T-cell (primary cell): ENCODE data around the gene TTF2. TPM values are rescaled to one million over a fixed set of nuclear protein-coding genes. Genes with fewer than 3 reads are reported as not detected.
A peak's percentile ranks its signal among the peaks of the same experiment; 100 is the strongest.

ENCODE experiments used
- ATAC-seq, 4 experiments: fragments of 200-7000 bp in 3 of 4; fragments of 150-1000 bp in 1 of 4; cut with Tn5 transposase; replicated peaks in 1 of 4; 1 replicate in 3 of 4; 2 replicates in 1 of 4; pipeline ENCODE4 v1.10.0; 2021; ENCODE audit warnings: moderate library complexity in 3 of 4, mild to moderate bottlenecking in 2 of 4, moderate number of reproducible peaks in 1 of 4
- CTCF ChIA-PET, 2 donors: fragments of 300-600 bp; sonication (Branson Sonifier 250); formaldehyde crosslinking; loops; one replicate each; lab custom pipeline; 2022; ENCODE audit warnings: antibody characterized with exemption in 2 of 2; lab: Charles Lee
- POLR2A ChIA-PET, 2 donors: fragments of 300-600 bp; sonication (Branson Sonifier 250); formaldehyde crosslinking; loops; one replicate each; lab custom pipeline; 2022; ENCODE audit warnings: antibody characterized with exemption in 2 of 2; lab: Charles Lee
- DNase-seq, 35 experiments: peaks; one replicate each; pipeline versions ENCODE4 v3.0.0 to v3.0.0-alpha.2; 2013 to 2023
- H3K27ac ChIP-seq: one replicate; pipeline ENCODE4 v1.5.1; 2013; ENCODE audit warnings: low read length
- H3K27me3 ChIP-seq, 2 experiments: replicated peaks in 1 of 2; 1 replicate in 1 of 2; 2 replicates in 1 of 2; pipeline versions ENCODE4 v1.6.1 to v1.7.0; 2013; ENCODE audit warnings: low read length in 1 of 2, mixed read lengths in 1 of 2; ENCODE audit not compliant: control insufficient read depth in 2 of 2, insufficient read depth in 2 of 2; ENCODE audit errors: extremely low read depth in 1 of 2
- H3K36me3 ChIP-seq, 2 donors: 1 replicate in 1 of 2; 2 replicates in 1 of 2; pipeline versions ENCODE4 v1.6.1 to v1.7.0; 2013; ENCODE audit warnings: low read length in 1 of 2; ENCODE audit not compliant: control insufficient read depth in 2 of 2, insufficient read depth in 1 of 2; ENCODE audit errors: extremely low read depth in 1 of 2
- H3K4me1 ChIP-seq, 2 experiments: 1 replicate in 1 of 2; 2 replicates in 1 of 2; pipeline versions ENCODE4 v1.6.1 to v1.7.0; 2013; ENCODE audit warnings: low read length in 2 of 2, mixed read lengths in 1 of 2; ENCODE audit not compliant: insufficient read depth in 2 of 2, control insufficient read depth in 1 of 2; ENCODE audit errors: extremely low read depth in 1 of 2
- H3K4me3 ChIP-seq, 2 donors: 1 replicate in 1 of 2; 2 replicates in 1 of 2; pipeline versions ENCODE4 v1.5.1 to v1.7.0; 2013; ENCODE audit warnings: mild to moderate bottlenecking in 2 of 2, low read length in 1 of 2, moderate library complexity in 1 of 2; ENCODE audit not compliant: control insufficient read depth in 1 of 2; ENCODE audit errors: extremely low read depth in 1 of 2
- H3K9me3 ChIP-seq: 2 replicates; pipeline ENCODE4 v1.7.0; 2013
- H3K27ac Mint-ChIP-seq, 2 donors: one replicate each; pipeline ENCODE4 v1.8.0; 2020 to 2021; ENCODE audit warnings: mild to moderate bottlenecking in 2 of 2, mixed read lengths in 2 of 2
- H3K27me3 Mint-ChIP-seq, 2 donors: one replicate each; pipeline ENCODE4 v1.8.0; 2021 to 2022; ENCODE audit warnings: mixed read lengths in 2 of 2
- H3K36me3 Mint-ChIP-seq: one replicate; pipeline ENCODE4 v1.8.0; 2021; ENCODE audit warnings: mixed read lengths
- H3K4me1 Mint-ChIP-seq, 3 donors: one replicate each; pipeline ENCODE4 v1.8.0; 2020 to 2022; ENCODE audit warnings: mixed read lengths in 3 of 3, mild to moderate bottlenecking in 1 of 3
- H3K4me3 Mint-ChIP-seq, 3 donors: one replicate each; pipeline ENCODE4 v1.8.0; 2020 to 2022; ENCODE audit warnings: mild to moderate bottlenecking in 3 of 3, mixed read lengths in 3 of 3, moderate library complexity in 3 of 3
- H3K9me3 Mint-ChIP-seq, 3 donors: one replicate each; pipeline ENCODE4 v1.8.0; 2020 to 2022; ENCODE audit warnings: mixed read lengths in 3 of 3
- WGBS: methylation state at CpG from one replicate; pipeline ENCODE4 v1.1.5; 2013; ENCODE audit warnings: missing lambda C conversion rate; ENCODE audit not compliant: insufficient coverage; 5-methylcytosine and 5-hydroxymethylcytosine counted together
- total RNA-seq, 35 experiments: library from RNA in 6 of 35; stranded (reverse) in 6 of 35; fragments of 120-200 nt in 1 of 35; gene quantifications; one replicate each; pipeline versions ENCODE4 v1.2.1 to v1.2.4 and lab custom pipeline; 2013 to 2026

TTF2 gene
- total RNA-seq, 5 donors from 2014 or later (not counting 1 experiment from before 2014, with no cell fraction given) = 26.7 to 37.1 (median 33.8) TPM

DNA sequence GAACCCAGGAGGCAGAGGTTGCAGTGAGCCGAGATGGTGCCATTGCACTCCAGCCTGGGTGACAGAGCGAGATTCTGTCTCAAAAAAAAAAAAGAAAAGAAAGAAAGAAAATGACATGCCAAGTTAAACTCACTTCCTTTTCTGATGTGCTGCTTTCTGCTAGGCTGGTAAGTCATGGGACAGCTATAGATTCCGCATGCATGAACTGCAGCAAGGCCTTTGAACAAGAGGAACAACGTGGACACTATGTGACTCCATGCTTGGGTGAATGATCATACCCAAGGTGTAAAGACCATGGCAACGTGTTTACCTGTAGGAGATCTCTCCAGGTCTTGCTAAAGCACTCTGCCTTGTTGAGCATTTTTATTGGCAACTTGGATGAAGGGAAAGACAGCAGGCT lies 10.3 kb upstream of the TTF2 start:
- Histone ChIP-seq H3K9me3 (no peaks in the 10 kb centered on the region), H3K36me3 (no peaks in the 10 kb centered on the region), H3K4me3 (no peak overlapping the region), H3K27me3 (no peaks in the 10 kb centered on the region), H3K4me1 (peaks cover 31 to 44% of the 10 kb centered on the region in 2 experiments), H3K27ac (no peak overlapping the region)
- no peaks in the 10 kb centered on the region for H3K27me3 Mint-ChIP-seq
- ChIA-PET CTCF (interaction anchor here in 1 of 2 donors (0.6 kb wide), 1 partner anchor 50 kb away, joined by 3 read pairs; no protein-coding TSS in a partner anchor), POLR2A (interaction anchor here (0.5 to 1.0 kb wide), 3 partner anchors 15 to 312 kb away, joined by 3 read pairs; no protein-coding TSS in a partner anchor)
- DNase-seq (peak in 1 of 35 experiments; percentile 25), ATAC-seq (no peak)
- H3K4me3 Mint-ChIP-seq = peak overlapping the region in 1 of 3 donors; percentile 70
- WGBS = 61% methylated on average over 4 of the region's 5 CpGs
- peak overlapping the region; percentile 98 to 100 for H3K27ac Mint-ChIP-seq
- H3K36me3 Mint-ChIP-seq = no peaks in the 10 kb centered on the region
- H3K4me1 Mint-ChIP-seq = peaks cover 51 to 56% (median 56%) of the 10 kb centered on the region in 3 donors
- H3K9me3 Mint-ChIP-seq = no peaks in the 10 kb centered on the region

DNA sequence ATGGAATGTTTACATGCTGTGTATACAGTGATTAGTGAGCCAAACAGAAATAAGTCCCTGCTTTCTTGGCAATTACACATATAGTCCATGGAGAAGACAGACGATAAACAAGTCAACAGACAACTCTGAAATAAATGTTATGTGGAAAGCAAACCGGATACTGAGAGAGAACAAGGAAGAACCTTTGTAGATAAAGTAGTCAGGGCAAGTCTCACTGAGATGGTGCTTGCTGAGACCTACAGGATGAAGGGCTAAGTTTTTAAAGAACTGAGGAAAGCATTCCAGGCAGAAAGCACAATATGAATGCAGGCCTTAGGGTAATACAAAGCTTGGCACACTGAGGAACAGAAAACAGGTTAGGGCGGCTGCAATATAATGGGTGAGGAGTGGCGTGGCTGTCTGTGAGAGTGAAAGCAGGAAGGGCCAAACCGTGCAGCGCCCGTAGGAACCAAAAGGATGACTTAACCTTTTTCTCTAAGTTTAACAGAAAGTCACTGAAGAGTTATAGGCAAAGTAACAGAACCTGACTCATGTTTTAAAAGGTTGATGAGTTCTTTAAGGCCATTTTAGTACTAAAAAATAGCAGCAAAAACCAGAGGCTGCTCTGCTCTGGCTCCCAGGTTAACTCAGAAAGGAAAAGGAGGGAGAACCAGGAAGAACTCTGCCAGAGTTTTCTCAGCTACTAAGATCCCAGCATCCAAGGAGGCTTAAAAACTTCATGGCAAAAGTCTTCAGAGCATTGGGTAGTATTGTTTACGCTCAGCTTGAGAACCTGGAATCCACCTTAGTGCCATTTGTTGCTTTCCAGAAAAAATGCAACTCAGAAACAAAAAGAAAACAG lies 8.7 kb upstream of the TTF2 start:
- DNase-seq (peak in 12 of 35 experiments; percentile 10 to 41 (median 25)), ATAC-seq (peak in 3 of 4 experiments; percentile 51 to 57 (median 54))
- Histone ChIP-seq H3K4me1 (peaks cover 31 to 45% of the 10 kb centered on the region in 2 experiments), H3K27ac (peak overlapping the region; percentile 74), H3K36me3 (no peaks in the 10 kb centered on the region), H3K9me3 (no peaks in the 10 kb centered on the region), H3K4me3 (peak overlapping the region; percentile 6 to 25), H3K27me3 (no peaks in the 10 kb centered on the region)
- WGBS = 18% methylated on average over 5 of the region's 8 CpGs
- ChIA-PET POLR2A (interaction anchor here in 1 of 2 donors (0.6 kb wide), 1 partner anchor 37 kb away, joined by 3 read pairs; no protein-coding TSS in a partner anchor), CTCF (interaction anchor here (0.8 to 1.7 kb wide), 2 partner anchors 314 kb away, joined by 3 to 6 read pairs; no protein-coding TSS in a partner anchor)
- no peaks in the 10 kb centered on the region for H3K27me3 Mint-ChIP-seq
- H3K9me3 Mint-ChIP-seq = no peaks in the 10 kb centered on the region
- H3K4me1 Mint-ChIP-seq = peaks cover 56 to 64% (median 61%) of the 10 kb centered on the region in 3 donors
- H3K27ac Mint-ChIP-seq = peak overlapping the region; percentile 98 to 100
- no peaks in the 10 kb centered on the region for H3K36me3 Mint-ChIP-seq
- peak overlapping the region; percentile 74 to 82 (median 81) for H3K4me3 Mint-ChIP-seq

DNA sequence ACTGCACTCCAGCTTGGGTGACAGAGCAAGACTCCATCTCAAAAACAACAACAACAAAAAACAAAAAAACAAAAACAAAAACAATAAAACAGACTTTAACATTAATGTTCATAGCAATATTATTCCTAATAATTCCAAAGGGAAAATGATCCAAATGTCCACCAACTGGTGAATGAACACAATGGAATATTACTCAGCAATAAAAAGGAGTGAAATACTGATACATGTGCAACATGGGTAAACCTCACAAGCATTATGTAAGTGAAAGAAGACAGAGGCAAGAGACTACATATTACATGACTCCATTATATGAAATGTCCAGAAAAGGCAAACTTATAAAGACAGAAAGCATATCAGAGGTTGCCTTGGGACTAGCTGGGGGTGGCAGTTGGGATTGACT lies 6.1 kb upstream of the TTF2 start:
- POLR2A ChIA-PET = interaction anchor here in 1 of 2 donors (0.7 kb wide), 2 partner anchors 177 to 330 kb away, joined by 6 to 7 read pairs; no protein-coding TSS in a partner anchor
- H3K36me3 ChIP-seq = no peaks in the 10 kb centered on the region
- Mint-ChIP-seq H3K4me1 (peaks cover 48 to 53% (median 51%) of the 10 kb centered on the region in 3 donors), H3K36me3 (no peaks in the 10 kb centered on the region), H3K4me3 (no peak overlapping the region), H3K27me3 (no peaks in the 10 kb centered on the region), H3K9me3 (no peaks in the 10 kb centered on the region), H3K27ac (no peak overlapping the region)
- no peaks in the 10 kb centered on the region for H3K27me3 ChIP-seq
- H3K4me1 ChIP-seq = peaks cover 19 to 32% of the 10 kb centered on the region in 2 experiments
- H3K9me3 ChIP-seq = no peaks in the 10 kb centered on the region
- ATAC-seq = no peak
- H3K4me3 ChIP-seq = no peak overlapping the region
- CTCF ChIA-PET = interaction anchor here (0.7 to 3.1 kb wide), 5 partner anchors 177 to 327 kb away, joined by 3 to 15 read pairs (median 7); no protein-coding TSS in a partner anchor
- H3K27ac ChIP-seq = no peak overlapping the region
- no peak for DNase-seq

DNA sequence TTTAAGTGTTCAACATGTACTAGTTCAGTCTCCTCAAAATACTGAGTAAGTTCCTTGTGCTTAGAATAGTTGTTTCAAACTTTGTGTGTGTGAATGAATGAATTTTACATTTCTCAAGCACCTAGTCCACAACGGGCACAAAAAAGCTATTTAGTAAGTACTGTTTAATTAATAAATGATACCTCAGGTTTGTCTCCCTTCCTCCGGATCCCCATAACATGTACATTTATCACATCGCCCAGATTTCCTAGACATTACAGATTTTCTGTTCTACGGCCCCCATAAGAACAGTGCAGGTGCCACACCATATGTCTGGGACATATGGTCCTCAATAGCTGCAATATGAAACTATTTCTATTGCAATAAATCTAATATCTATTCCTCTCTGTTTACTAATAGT lies 1.3 kb upstream of the TTF2 start:
- Mint-ChIP-seq H3K4me1 (peaks cover 44 to 47% (median 46%) of the 10 kb centered on the region in 3 donors), H3K9me3 (no peaks in the 10 kb centered on the region), H3K4me3 (no peak overlapping the region), H3K36me3 (peaks cover 9% of the 10 kb centered on the region), H3K27ac (no peak overlapping the region), H3K27me3 (no peaks in the 10 kb centered on the region)
- 20% methylated on average over 2 of the region's 4 CpGs for WGBS
- DNase-seq = no peak
- POLR2A ChIA-PET = interaction anchor here in 1 of 2 donors (1.4 to 1.5 kb wide), 2 partner anchors 289 to 305 kb away, joined by 6 to 11 read pairs; partner anchors contain the start of gene CD2
- Histone ChIP-seq H3K9me3 (no peaks in the 10 kb centered on the region), H3K4me1 (peaks cover 12 to 15% of the 10 kb centered on the region in 2 experiments), H3K27ac (peak overlapping the region; percentile 85), H3K4me3 (peak overlapping the region in 1 of 2 donors; percentile 70), H3K27me3 (no peaks in the 10 kb centered on the region), H3K36me3 (no peaks in the 10 kb centered on the region)
- no peak for ATAC-seq
- CTCF ChIA-PET = interaction anchor here in 1 of 2 donors (1.4 to 2.4 kb wide), 2 partner anchors 10 to 321 kb away, joined by 5 to 34 read pairs; no protein-coding TSS in a partner anchor

DNA sequence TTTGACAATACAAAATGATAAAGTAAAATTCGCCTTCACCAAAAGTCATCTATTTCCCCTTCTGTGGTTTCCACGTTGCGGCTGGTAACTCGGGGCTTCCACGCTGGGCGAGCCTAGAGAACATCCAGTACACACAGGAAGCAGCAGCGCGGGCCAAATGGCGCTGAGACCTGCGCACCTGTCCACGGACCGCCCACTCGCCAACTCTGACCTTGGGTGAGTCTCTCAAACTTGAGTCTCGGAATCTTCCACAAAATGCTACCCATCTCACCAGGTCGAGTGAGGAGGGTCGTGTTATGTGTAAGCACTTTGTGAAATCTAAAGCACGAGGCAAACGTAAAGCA lies 820 bp upstream of the TTF2 start:
- H3K4me3 ChIP-seq = peak overlapping the region; percentile 70 to 83

More for the DNA sequence above, 820 bp upstream of the TTF2 start:
- POLR2A ChIA-PET = interaction anchor here (0.7 to 1.9 kb wide), 9 partner anchors 22 to 869 kb away, joined by 3 to 17 read pairs (median 5); partner anchors contain the start of gene CD2 (in 1 of the 2)
- no peaks in the 10 kb centered on the region for H3K27me3 ChIP-seq
- no peak overlapping the region for H3K4me3 Mint-ChIP-seq
- H3K9me3 ChIP-seq = no peaks in the 10 kb centered on the region
- peak overlapping the region; percentile 85 for H3K27ac ChIP-seq
- H3K36me3 ChIP-seq = no peaks in the 10 kb centered on the region
- peaks cover 46 to 48% (median 46%) of the 10 kb centered on the region in 3 donors for H3K4me1 Mint-ChIP-seq
- no peaks in the 10 kb centered on the region for H3K9me3 Mint-ChIP-seq
- ATAC-seq (peak; percentile 25 to 55 (median 34)), DNase-seq (peak; percentile 31 to 79 (median 62))
- peaks cover 11% of the 10 kb centered on the region for H3K36me3 Mint-ChIP-seq
- CTCF ChIA-PET = interaction anchor here (0.7 to 2.4 kb wide), 10 partner anchors 10 to 503 kb away, joined by 3 to 34 read pairs (median 4); no protein-coding TSS in a partner anchor
- H3K4me1 ChIP-seq = peaks cover 12 to 15% of the 10 kb centered on the region in 2 experiments
- H3K27me3 Mint-ChIP-seq = no peaks in the 10 kb centered on the region
- H3K27ac Mint-ChIP-seq = no peak overlapping the region
- WGBS = 0% methylated on average over 4 of the region's 18 CpGs
